Endometrial microvascular endothelial cells (primary cell): ENCODE data around the gene SCYL1. TPM values are rescaled to one million over a fixed set of nuclear protein-coding genes. Genes with fewer than 3 reads are reported as not detected.

Experiments used
- in situ Hi-C: cut with HindIII; loops from 2 replicates; pipeline ENCODE4 v1.10.0; 2017; ENCODE audit warnings: low sequenced_read_pairs, low pct_unique_long_range_greater_than_20kb; ENCODE audit errors: inconsistent ontology term
- total RNA-seq: library from RNA; depleted of rRNA; stranded (reverse); fragments of >200 nt; gene quantifications from one replicate; pipeline ENCODE4 v1.2.3, GENCODE V29; 2015; ENCODE audit errors: inconsistent ontology term

Gene SCYL1
- total RNA-seq, 1 donor from 2014 or later: 110 TPM

GRCh38 chr11:65492387-65492636 is 32.6 kb upstream of the SCYL1 start:
- in situ Hi-C loops: no loop called here

- in situ Hi-C loops: no loop called here
Observed at GRCh38 chr11:65492637-65493366, 32.1 kb upstream of the SCYL1 start.

GRCh38 chr11:65493367-65494176 is 31.3 kb upstream of the SCYL1 start:
- in situ Hi-C loops: no loop called here

- in situ Hi-C loops: no loop called here
Observed at GRCh38 chr11:65496304-65497140, 28.4 kb upstream of the SCYL1 start.

- in situ Hi-C loops: no loop called here
Observed at GRCh38 chr11:65497141-65498041, 27.5 kb upstream of the SCYL1 start.

GRCh38 chr11:65498042-65498726 is 26.7 kb upstream of the SCYL1 start:
- in situ Hi-C loops: no loop called here

- in situ Hi-C loops: no loop called here
Observed at GRCh38 chr11:65498727-65498976, 26.2 kb upstream of the SCYL1 start.

- in situ Hi-C loops: no loop called here
Observed at GRCh38 chr11:65498977-65499712, 25.7 kb upstream of the SCYL1 start, which contains the start of gene MALAT1. MALAT1 (plus strand) TSS chr11:65499045.

- in situ Hi-C loops: no loop called here
Observed at GRCh38 chr11:65499713-65500386, 25.0 kb upstream of the SCYL1 start.

- in situ Hi-C loops: no loop called here
Observed at GRCh38 chr11:65500387-65501185, 24.3 kb upstream of the SCYL1 start.

- in situ Hi-C loops: no loop called here
Observed at GRCh38 chr11:65501186-65501471, 23.8 kb upstream of the SCYL1 start.

- in situ Hi-C loops: no loop called here
Observed at GRCh38 chr11:65501472-65502273, 23.2 kb upstream of the SCYL1 start.

- in situ Hi-C loops: no loop called here
Observed at GRCh38 chr11:65502274-65502554, 22.7 kb upstream of the SCYL1 start.

GRCh38 chr11:65502555-65503367 is 22.1 kb upstream of the SCYL1 start:
- in situ Hi-C loops: no loop called here

- in situ Hi-C loops: no loop called here
Observed at GRCh38 chr11:65503368-65503948, 21.4 kb upstream of the SCYL1 start.
